Stimulated activated CD4-positive, alpha-beta T cell treated with anti-CD3 and anti-CD28 coated beads, Interleukin-1b, Interleukin-23, amount 100 ng/mL, for 24 hours (primary cell): Measurements from ENCODE around the gene PDE6A.

Experiments used
- DNase-seq, 4 experiments: peaks; one replicate each; pipeline ENCODE4 v3.0.0-alpha.2; 2020; ENCODE audit warnings: low read depth in 4 of 4, low spot score in 1 of 4

PDE6A gene

DNA sequence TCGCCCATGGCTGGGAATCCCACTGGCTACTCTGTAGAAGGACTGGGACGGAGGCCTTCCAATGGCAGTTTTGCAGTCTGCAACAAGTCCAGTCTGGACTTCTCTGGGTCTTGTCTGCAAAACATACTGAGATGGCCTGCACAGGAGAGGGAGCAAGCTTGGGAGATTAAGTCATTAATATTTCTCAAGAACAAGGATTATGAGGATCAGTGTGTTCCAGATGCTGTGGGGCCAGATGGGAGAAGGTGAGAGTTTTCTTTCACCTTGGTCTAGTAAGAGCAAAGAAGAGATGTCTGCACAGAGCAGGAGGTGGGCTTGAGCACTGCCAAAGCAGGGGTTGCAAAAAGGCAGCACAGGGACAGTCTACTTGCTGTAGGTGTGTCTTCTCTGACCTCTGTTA is at the start of gene PDE6A:
Gene PDE6A (minus strand): TSS at position 128 of the 400 bp plus-strand sequence. CDS start 120 bp downstream, at position 8.
- DNase-seq = no peak

DNA sequence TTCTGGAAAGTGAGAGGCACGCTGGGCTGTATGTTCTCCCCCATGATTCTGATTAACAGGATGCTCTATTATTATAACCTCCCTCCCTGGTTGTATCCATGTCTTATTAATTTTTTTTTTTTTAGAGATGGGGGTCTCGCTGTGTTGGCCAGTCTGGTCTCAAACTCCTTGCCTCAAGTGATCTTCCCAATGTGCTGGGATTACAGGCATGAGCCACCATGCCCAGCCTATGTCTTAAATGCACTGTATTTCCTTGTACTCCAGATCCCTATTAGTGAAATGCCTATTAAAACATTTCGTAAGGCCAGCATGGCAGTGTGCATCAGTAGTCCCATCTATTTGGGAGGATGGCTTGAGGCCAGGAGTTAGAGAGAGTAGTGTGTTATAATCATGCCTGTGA is 48.9 kb upstream of the PDE6A start:
- no peak for DNase-seq

DNA sequence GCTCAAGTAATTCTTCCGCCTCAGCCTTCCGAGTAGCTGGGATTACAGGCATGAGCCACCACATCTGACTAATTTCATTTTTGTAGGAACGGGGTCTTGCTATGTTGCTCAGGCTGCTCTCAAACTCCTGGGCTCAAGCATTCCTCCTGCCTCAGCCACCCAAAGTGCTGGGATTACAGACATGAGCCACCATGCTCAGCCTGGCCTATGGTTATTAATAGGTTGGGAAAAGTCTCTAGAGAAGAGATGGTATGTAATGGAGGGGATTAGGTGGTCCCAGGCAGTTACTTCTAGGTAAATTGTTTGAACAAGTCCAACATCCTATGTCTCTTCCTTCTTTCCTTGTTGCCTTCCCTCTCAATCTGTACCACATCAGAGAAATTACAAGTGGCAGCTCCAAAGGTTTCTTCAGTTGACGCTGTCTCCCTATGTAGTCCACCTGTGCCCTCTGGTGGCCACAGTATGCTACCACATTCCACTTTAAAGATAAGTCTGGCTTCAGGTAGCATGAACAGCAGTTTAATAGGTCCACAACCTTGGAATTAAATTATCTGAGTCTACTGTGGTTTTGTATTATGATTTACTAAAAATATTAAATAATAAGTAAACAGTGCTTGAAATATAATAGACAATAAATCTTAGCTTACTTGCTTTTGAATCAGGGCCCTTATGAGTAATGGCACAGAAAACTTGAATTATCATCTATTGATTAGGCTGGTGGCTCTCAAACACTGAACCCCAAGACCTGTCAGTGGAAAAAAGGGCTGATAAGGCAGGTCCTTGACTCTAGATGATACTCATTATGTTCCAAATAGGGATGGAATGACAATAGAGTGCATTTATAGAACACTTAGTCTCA is 46.2 kb upstream of the PDE6A start:
- DNase-seq = peak in 3 of 4 experiments; percentile 28 to 48 (median 28)

GRCh38 chr5:149988126-149988525 is 43.5 kb upstream of the PDE6A start:
- DNase-seq = no peak

GRCh38 chr5:149982505-149982904 is 37.9 kb upstream of the PDE6A start:
- no peak for DNase-seq

DNA sequence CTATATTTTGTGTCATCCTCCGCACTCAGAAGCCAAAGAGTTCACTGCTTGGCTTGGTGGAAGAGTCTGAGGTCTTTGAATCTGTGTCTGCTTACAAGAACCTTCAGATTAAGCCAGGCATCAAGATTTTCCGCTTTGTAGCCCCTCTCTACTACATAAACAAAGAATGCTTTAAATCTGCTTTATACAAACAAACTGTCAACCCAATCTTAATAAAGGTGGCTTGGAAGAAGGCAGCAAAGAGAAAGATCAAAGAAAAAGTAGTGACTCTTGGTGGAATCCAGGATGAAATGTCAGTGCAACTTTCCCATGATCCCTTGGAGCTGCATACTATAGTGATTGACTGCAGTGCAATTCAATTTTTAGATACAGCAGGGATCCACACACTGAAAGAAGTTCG is 36.6 kb upstream of the PDE6A start:
- no peak for DNase-seq

GRCh38 chr5:149979896-149980295 is 35.3 kb upstream of the PDE6A start:
- no peak for DNase-seq

- no peak for DNase-seq
These were observed 30.8 kb upstream of the PDE6A start for GRCh38 chr5:149975409-149975808.

DNA sequence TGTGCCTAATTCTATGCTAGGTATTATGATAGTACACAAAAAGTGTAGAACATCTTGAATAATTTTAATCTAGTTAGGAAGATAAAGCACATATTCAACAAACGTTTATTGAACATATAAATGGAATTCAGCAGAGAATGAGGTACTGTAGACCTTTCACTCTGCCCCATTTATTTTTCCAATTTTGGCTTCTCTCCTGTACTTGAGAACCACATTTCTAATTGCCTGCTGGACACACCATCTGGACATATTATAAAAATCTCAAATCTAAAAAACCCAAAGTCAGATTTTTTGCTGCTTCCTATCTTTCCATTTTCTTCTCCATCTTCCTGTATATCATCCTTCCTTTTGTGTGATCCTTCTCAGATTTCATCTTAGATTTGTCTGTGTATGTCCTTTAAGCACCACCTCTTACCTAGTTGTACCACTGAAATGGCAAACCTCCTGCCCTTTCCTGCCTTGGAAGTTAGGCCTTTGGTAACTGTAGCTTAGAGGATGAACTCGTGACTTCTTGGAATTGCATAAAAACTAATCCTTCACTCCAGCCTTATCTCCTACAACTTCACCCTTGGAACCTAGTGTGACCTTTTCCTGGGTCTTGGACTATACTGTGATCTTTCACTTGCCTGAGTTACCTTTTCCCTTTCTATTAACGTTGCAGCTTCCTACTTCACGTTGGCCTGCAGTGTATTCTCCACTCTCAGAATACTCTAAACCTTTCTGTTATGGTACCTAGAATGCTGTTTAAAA is 24.8 kb upstream of the PDE6A start:
- no peak for DNase-seq

GRCh38 chr5:149966946-149967345 is 22.4 kb upstream of the PDE6A start:
- no peak for DNase-seq

GRCh38 chr5:149963729-149964128 is 19.1 kb upstream of the PDE6A start:
- no peak for DNase-seq

GRCh38 chr5:149962601-149963300 is 18.2 kb upstream of the PDE6A start:
- no peak for DNase-seq

- DNase-seq = no peak
These were observed 17.4 kb upstream of the PDE6A start for GRCh38 chr5:149961957-149962409.

DNA sequence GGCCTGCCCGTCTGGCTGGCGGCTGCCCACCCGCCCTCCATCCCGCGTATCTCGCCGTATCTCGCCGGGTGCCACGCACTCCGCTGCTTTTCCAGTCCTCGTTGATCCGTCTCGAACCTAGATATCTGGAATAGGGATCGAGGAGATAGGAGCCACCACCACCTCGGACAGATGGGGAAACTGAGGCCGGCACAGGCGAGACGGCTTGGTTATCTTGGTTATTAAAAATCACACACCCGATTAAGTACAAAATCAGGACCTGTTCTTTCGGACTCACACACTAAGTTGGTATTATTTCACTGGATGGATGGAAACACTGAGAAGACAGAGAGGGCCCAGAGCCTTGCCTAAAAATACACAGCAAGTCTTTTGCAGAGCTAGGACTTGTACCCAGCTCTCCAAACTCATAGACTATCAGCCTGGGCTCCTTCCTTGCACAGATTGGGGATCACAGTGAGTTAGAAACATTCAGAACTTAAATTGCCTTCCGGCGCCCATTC is 16.6 kb upstream of the PDE6A start:
- no peak for DNase-seq

DNA sequence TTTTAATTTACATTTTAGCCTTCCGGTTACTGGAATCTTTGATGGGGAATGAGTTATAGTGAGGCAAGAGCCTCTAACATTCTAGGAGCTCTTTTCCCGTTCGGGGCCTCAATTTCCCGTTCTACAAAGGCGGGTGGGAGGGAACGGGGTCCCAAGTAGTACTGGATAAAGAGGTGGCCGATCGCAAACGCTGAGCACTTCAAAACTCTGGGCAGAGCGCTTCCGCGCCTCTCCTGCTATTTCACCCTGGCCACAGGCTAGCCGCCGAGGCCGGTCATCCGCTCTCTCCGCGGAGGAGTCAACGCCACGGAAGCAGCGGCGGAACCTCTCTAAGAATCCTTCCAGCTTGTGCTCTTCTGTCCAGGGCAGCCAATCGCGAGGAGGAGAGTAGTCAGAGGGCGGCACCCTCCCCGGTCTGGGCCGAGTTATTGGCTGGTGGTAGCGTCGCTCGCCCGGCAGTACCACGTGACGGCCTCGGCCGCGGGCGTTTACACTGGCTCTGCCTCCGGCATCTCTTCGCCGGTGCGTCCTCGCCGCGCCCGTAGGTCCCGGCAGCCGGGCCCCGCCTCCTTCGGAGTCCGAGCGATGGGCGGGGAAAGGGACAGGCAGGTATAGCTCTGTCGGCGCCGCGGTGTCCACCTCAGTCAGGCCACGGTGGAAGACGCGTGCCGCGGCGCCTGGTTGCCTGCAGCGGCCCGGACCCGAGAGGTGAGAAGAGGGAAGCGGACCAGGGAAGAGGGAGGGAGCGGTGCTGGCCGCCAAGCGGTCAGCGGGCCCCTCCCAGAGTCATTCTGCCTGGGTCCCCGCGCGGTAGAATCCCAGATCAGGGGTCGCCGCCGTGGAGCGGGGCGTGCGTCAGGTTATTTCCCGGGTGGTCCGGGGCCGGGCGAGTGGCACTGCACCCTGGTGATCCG is 15.9 kb upstream of the PDE6A start, which contains the start of gene SLC26A2:
Gene SLC26A2 (plus strand): TSS at position 487 of the 914 bp plus-strand sequence. CDS start 16,895 bp downstream, outside the sequence.
- DNase-seq = peak; percentile 74 to 94 (median 84)

- peak in 3 of 4 experiments; percentile 17 to 26 (median 26) for DNase-seq
These were observed 15.0 kb upstream of the PDE6A start for GRCh38 chr5:149959406-149960236.

DNA sequence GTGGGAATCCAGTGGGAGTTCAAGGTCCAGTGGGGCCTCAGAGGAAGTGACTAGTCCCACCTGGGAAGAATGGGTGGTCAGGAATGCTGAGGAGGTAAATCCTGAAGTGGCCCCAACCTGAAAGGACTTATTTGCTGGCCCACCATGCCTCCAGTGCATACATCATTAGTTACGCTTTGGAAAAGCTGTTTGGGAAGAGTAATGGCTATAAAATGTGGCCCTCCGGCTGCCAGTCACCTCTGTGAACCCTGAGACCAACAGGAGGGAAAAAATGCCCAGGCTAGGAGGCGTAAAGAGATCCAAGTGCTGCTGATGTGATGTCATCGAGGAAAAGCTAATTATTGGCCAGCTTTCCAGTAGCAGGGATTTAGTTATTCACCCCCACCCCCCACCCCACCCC is 13.3 kb upstream of the PDE6A start:
- DNase-seq = no peak

- DNase-seq = no peak
These were observed 12.1 kb upstream of the PDE6A start for GRCh38 chr5:149956685-149957084.

DNA sequence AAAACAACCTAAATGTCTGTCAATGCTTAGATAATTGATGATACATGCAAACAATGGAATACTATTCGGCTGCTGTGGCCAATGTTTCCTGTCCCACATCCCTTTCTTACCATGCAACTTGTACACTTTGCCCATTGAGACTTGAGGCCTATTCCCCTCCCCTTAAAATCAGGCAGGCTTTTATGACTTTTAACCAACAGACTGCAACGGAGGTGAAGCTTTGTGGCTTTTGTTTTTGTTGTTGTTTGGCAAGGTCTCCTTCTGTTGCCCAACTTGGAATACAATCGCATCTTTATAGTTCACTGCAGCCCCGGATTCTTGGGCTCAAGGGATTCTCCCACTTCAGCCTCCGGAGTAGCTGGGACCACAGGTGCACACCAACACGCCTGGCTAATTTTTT is 10.2 kb upstream of the PDE6A start:
- DNase-seq = no peak
